HUDEP-2 (cell line): Measurements from ENCODE around the gene ADH4.
"Not testable (repeated sequence)": the region's sequence is repeated elsewhere in the genome, so short reads cannot be mapped to it uniquely, and the experiment has no call there.

ENCODE experiments used
- DNase-seq, 76 experiments: peaks; one replicate each; lab custom pipeline; 2025; ENCODE audit not compliant: unreplicated experiment in 76 of 76; lab: John Stamatoyannopoulos, UW

The ADH4 gene

DNA sequence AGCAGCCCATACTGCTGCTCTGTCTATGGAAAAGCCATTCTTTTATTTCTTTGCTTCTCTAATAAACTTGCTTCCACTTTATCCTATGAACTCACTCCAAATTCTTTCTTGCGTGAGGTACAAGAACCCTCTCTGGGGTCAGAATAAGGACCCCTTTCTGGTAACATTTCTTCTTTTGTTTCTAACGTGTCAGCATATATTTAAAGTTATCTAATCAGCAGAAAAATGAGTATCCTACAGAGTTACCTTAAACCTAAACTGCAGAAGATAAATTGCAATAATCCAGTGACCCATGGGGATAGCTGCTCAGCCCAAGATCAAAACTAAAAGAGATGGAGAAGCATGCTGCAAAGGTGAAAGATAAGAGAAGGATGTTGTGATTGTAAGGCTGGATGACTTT is 59.5 kb downstream of the ADH4 start:
- no peak for DNase-seq

DNA sequence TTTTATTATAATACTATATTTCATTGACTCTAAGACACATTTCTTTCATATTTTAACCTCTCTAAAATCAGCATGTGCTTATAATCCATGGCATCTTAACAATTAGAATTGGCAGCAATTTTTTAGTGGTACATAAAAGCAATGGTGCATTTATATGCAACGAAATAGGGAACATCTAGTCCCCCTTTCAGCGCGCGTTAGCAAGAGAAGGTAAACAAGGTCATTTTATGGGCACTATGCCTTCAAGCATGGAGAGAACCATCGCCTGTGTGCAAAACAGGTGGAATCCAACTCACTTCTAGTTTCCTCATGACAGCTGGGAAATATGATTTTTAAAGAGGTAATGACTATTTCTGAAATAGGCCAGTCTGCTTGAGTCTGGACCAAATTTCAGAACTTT is 61.9 kb downstream of the ADH4 start:
- no peak for DNase-seq

DNA sequence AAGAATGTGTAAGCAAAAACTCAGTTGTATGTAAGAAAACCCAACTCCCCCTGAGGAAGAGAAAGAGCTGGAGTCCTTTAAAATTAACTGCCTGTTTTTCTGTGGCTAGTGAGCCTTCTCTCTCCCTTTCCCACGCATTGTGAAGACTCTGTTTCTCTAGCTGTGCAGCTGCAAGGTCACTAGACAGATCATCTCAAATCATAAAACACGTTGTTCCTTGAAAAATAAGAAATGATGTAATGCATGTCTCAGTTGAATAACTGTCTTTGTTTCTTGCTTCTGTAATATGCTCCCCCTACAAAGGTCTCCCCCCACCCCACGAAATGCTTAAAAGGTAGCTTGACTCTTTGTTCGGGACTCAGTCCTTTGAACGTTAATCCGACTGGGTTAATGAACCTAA is 63.2 kb downstream of the ADH4 start:
- not testable (repeated sequence) for DNase-seq

DNA sequence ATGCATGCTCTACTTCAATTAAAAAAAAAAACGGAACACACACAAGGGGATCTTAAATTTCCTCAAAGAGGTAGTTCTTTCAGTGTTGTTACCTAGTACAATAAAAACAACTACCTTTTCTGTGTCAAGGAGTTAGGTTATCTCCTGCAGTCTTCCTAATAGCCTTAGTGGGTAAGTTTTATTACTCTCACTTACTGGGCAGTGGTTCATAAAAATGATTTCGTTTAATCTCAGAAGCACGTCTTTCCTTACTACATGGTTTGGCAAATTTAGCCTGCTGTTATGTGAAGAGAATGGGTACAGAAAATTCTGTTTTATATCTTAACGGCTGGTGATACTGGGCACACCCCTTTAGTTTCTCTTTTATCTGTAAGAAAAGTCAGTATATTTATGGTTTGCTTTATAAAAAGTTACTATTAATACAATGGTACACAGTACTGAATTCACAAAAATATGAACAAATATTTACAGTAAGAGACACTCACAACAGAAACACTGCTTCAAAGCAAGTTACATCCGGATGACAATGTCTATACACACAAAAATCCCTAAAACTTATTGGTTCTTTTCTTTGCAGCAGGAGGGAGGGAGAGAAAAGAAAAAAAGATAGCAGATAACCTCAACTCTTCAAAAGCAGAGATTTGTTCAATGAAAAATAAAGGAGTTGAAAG is 64.3 kb downstream of the ADH4 start:
- no peak for DNase-seq

DNA sequence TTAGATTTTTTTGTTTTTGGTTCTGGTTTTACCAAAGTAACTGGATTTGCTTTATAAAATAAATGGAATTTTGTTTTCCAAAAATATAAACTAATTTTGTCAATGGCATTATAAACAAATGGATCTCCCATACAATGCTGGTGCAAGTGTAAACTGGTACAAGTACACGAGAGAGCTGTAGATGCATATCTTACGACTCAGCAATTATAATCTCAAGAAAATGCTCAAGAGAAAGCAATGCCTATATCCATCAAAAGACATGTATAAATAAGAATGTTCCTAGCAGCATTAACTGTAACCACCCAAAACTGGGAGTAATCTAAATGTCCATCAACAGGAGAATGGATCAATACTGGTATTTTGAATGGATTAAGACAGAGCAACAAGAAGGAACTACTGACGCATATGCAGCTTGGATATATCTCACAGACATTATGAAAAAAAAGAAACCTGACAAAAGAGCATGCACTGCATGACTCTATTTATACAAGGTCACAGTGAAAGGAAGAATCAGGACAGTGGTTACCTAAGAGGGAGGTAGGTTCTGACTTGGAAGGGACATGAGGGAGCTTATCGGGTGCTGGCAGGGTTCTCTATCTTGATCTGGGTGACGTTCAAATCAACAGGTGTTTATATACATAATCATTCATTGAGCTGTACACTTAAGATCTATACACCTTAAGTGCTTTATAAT is 65.0 kb downstream of the ADH4 start:
- no peak for DNase-seq

DNA sequence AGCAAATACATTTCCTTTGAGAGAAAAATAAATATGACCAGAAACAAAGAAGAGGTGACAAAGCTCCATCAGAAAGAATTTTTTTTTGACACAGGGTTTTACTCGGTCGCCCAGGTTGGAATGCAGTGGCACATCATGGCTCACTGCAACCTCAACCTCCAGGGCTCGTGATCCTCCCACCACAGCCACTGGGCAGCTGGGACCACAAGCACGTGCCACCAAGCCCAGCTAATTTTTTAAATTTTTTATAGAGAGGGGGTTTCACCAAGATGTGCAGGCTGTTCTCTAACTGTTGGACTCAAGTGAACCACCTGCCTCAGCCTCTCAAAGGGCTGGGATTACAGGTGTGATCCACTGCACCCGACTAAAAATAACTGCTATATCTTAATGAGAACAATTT is 65.8 kb downstream of the ADH4 start:
- DNase-seq = no peak

DNA sequence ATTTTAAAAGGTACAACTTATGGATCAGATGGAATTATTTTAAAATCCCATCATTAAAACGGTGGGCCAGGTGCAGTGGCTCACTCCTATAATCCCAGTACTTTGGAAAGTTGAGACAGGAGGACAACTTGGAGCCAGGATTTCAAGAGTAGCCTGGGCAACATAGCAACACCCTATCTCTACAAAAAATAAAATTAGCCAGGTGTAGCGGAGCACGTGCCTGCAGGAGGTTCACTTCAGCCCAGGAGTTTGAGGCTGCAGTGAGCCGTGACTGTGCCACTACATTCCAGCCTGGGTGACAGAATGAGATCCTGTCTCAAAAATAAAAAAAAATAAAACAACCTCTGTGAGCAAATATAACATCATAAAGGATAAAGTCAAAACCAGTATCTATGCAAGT is 66.9 kb downstream of the ADH4 start:
- DNase-seq = no peak

DNA sequence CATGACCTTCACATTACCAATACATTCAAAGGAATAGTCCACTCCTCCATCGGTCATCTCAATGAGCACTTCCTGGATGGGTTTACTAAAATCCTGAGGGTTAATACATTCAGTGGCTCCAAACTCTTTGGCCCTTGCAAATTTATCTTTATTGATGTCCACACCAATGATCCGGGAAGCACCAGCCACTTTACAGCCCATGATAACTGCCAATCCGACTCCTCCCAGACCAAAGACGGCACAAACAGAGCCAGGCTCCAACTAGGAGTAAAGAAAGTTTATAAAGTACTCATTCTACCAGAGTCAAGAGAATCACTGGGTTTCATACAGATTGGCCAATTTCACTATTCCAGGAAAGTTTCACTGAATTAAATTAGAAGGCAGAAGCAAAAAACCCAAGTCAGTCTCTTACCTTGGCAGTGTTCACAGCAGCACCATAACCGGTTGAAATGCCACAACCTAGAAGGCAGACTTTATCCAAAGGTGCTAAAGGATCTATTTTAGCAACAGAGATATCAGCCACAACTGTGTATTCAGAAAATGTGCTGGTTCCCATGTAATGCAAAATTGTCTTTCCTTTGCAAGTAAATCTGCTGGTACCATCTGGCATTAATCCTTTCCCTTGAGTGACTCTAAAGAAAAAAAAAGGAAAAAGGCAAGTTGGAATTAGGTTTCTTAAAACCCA is 67.7 kb downstream of the ADH4 start:
- no peak for DNase-seq

DNA sequence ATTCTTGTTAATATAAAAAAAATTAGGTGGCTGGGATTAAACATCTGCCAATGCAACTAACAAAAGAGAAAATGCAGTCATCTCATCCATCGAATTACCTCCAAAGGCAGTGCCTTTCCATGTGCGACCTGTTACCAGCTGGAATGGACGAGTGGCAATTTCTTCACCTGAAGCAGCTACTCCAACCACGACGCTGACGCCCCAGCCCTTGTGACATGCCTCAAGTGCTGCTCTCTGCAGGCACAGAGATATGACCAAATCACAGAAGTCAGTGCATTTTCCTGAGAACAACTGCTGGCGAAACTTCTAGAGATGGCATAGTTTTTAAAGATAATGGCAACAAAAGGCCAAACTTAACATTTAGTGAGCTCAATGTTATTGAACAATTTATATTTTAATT is 69.3 kb downstream of the ADH4 start:
- DNase-seq = no peak
